Neural cell (in vitro differentiated cells): ENCODE results near the gene ATP1B1. TPM values are rescaled to one million over a fixed set of nuclear protein-coding genes. Genes with fewer than 3 reads are reported as not detected.

Experiments used
- H2AFZ ChIP-seq: fragments of 200-600, 300-800 bp; sonication (generic), shearing (Covaris generic); 2 replicates; pipeline ENCODE4 v1.6.0; 2014; ENCODE audit warnings: low read depth, mild to moderate bottlenecking, antibody characterized with exemption, low read length, moderate library complexity
- H3F3A ChIP-seq: fragments of 200-600 bp; shearing (Covaris generic); 2 replicates; pipeline ENCODE4 v1.6.1; 2016; ENCODE audit warnings: mild to moderate bottlenecking, moderate library complexity, mixed read lengths, antibody characterized with exemption, low read length; ENCODE audit not compliant: insufficient read depth, poor library complexity, severe bottlenecking
- H3K27ac ChIP-seq: fragments of 200-600, 300-800 bp; sonication (generic), shearing (Covaris generic); 2 replicates; pipeline ENCODE4 v1.5.1; 2014; ENCODE audit warnings: mild to moderate bottlenecking, low read length, moderate library complexity
- H3K27me3 ChIP-seq: fragments of 300-800, 200-600 bp; sonication (generic), shearing (Covaris generic); 2 replicates; pipeline ENCODE4 v1.6.0; 2014; ENCODE audit warnings: mild to moderate bottlenecking, low read depth, low read length, moderate library complexity; ENCODE audit not compliant: insufficient read depth
- H3K36me3 ChIP-seq: fragments of 300-800, 200-600 bp; sonication (generic), shearing (Covaris generic); 2 replicates; pipeline ENCODE4 v1.5.1; 2014; ENCODE audit warnings: mild to moderate bottlenecking, antibody characterized with exemption, low read length, moderate library complexity; ENCODE audit not compliant: insufficient read depth
- H3K4me2 ChIP-seq: fragments of 300-800, 200-600 bp; sonication (generic), shearing (Covaris generic); 2 replicates; pipeline ENCODE4 v1.6.0; 2014; ENCODE audit warnings: mild to moderate bottlenecking, low read length
- H3K4me3 ChIP-seq: fragments of 300-800, 200-600 bp; sonication (generic), shearing (Covaris generic); 2 replicates; pipeline ENCODE4 v1.5.1; 2014; ENCODE audit warnings: mild to moderate bottlenecking, low read length, moderate library complexity
- H3K79me2 ChIP-seq: fragments of 200-600 bp; shearing (Covaris generic); replicated peaks from 2 replicates; pipeline ENCODE4 v1.6.0; 2014; ENCODE audit warnings: mild to moderate bottlenecking, low read length, moderate library complexity; ENCODE audit not compliant: insufficient read depth
- H3K9ac ChIP-seq: fragments of 300-800, 200-600 bp; sonication (generic), shearing (Covaris generic); 2 replicates; pipeline ENCODE4 v1.6.1; 2016; ENCODE audit warnings: mild to moderate bottlenecking, low read length, mixed read lengths
- H3K9me2 ChIP-seq: fragments of 200-600 bp; shearing (Covaris generic); 2 replicates; pipeline ENCODE4 v1.6.1; 2016; ENCODE audit warnings: mild to moderate bottlenecking, low read length, mixed read lengths; ENCODE audit not compliant: insufficient read depth
- H3K9me3 ChIP-seq: fragments of 200-600, 300-800 bp; sonication (generic), shearing (Covaris generic); 2 replicates; pipeline ENCODE4 v1.6.1; 2016; ENCODE audit warnings: mild to moderate bottlenecking, mixed run types, low read length, moderate library complexity, mixed read lengths
- H4K20me1 ChIP-seq: fragments of 200-600 bp; shearing (Covaris generic); 2 replicates; pipeline ENCODE4 v1.6.1; 2016; ENCODE audit warnings: mild to moderate bottlenecking, mixed run types; ENCODE audit not compliant: insufficient read depth
- CTCF ChIP-seq: fragments of 450-650 bp; IDR thresholded peaks from 2 replicates; pipeline ENCODE4 v1.5.1; 2014; ENCODE audit warnings: antibody characterized with exemption, mild to moderate bottlenecking, moderate library complexity; ENCODE audit not compliant: poor library complexity, severe bottlenecking
- EP300 ChIP-seq: fragments of 450-650 bp; conservative IDR thresholded peaks from 2 replicates; pipeline ENCODE4 v1.6.1; 2014; ENCODE audit warnings: antibody characterized with exemption, mild to moderate bottlenecking, moderate library complexity; ENCODE audit not compliant: poor library complexity, severe bottlenecking
- EZH2 ChIP-seq: fragments of 200-600, 300-800 bp; shearing (Covaris generic), sonication (generic); IDR thresholded peaks from 2 replicates; pipeline ENCODE4 v1.6.1; 2014; ENCODE audit warnings: antibody characterized with exemption, low read length, borderline replicate concordance, mild to moderate bottlenecking; ENCODE audit not compliant: insufficient read depth, poor library complexity, severe bottlenecking
- MXI1 ChIP-seq: fragments of 450-650 bp; conservative IDR thresholded peaks from 2 replicates; pipeline ENCODE4 v1.6.1; 2014; ENCODE audit warnings: antibody characterized with exemption, mild to moderate bottlenecking; ENCODE audit not compliant: poor library complexity, severe bottlenecking
- POLR2AphosphoS5 ChIP-seq: IDR thresholded peaks from 2 replicates; pipeline ENCODE4 v1.6.1; 2012
- RAD21 ChIP-seq: fragments of 450-650 bp; conservative IDR thresholded peaks from 2 replicates; pipeline ENCODE4 v1.6.1; 2014; ENCODE audit warnings: antibody characterized with exemption, mild to moderate bottlenecking, moderate library complexity
- REST ChIP-seq: IDR thresholded peaks from 2 replicates; pipeline ENCODE4 v1.6.1; 2012; ENCODE audit warnings: borderline replicate concordance
- SMC3 ChIP-seq: fragments of 450-650 bp; conservative IDR thresholded peaks from 2 replicates; pipeline ENCODE4 v1.6.1; 2014; ENCODE audit warnings: antibody characterized with exemption, mild to moderate bottlenecking, moderate library complexity; ENCODE audit not compliant: poor library complexity
- TAF1 ChIP-seq: IDR thresholded peaks from 2 replicates; pipeline ENCODE4 v1.6.1; 2012; ENCODE audit warnings: low read depth
- polyA plus RNA-seq: library from polyadenylated mRNA; depleted of rRNA; stranded (reverse); fragments of >200 nt; gene quantifications from 2 replicates; pipeline ENCODE4 v1.2.3, GENCODE V29; 2014

ATP1B1 gene
- polyA plus RNA-seq, 1 donor from 2014 or later, result 114 TPM

GRCh38 chr1:169128562-169128961 is 22.1 kb downstream of the ATP1B1 start:
- no peaks in the 10 kb centered on the region for H3K9me3 ChIP-seq
- peaks cover 21% of the 10 kb centered on the region for H3K36me3 ChIP-seq
- no peaks in the 10 kb centered on the region for H4K20me1 ChIP-seq
- no peaks in the 10 kb centered on the region for H3K27me3 ChIP-seq
- H3F3A ChIP-seq, result no peaks in the 10 kb centered on the region
- no peaks in the 10 kb centered on the region for H3K79me2 ChIP-seq
- H3K9ac ChIP-seq, result no peak overlapping the region
- no peak overlapping the region for H3K4me2 ChIP-seq
- TF ChIP-seq EP300 (no peak), RAD21 (no peak), CTCF (no peak), POLR2AphosphoS5 (no peak), REST (no peak), SMC3 (no peak), TAF1 (no peak), MXI1 (no peak), EZH2 (no peak)
- H2AFZ ChIP-seq, result no peak overlapping the region
- no peak overlapping the region for H3K27ac ChIP-seq
- H3K4me3 ChIP-seq, result no peak overlapping the region
- no peaks in the 10 kb centered on the region for H3K9me2 ChIP-seq

- Histone ChIP-seq H3K9me3 (no peaks in the 10 kb centered on the region), H3K79me2 (no peaks in the 10 kb centered on the region), H3F3A (no peaks in the 10 kb centered on the region), H3K27me3 (no peaks in the 10 kb centered on the region), H3K36me3 (peaks cover 21% of the 10 kb centered on the region), H3K4me2 (no peak overlapping the region), H4K20me1 (no peaks in the 10 kb centered on the region), H2AFZ (no peak overlapping the region), H3K4me3 (no peak overlapping the region), H3K27ac (no peak overlapping the region), H3K9ac (no peak overlapping the region), H3K9me2 (no peaks in the 10 kb centered on the region)
- no peak for TF ChIP-seq EP300
- TF ChIP-seq REST, result no peak
- TF ChIP-seq SMC3, result no peak
- TF ChIP-seq EZH2, result no peak
- no peak for TF ChIP-seq TAF1
- TF ChIP-seq POLR2AphosphoS5, result no peak
- no peak for TF ChIP-seq RAD21
- TF ChIP-seq MXI1, result no peak
- no peak for TF ChIP-seq CTCF
Measured at GRCh38 chr1:169129109-169129784, 22.8 kb downstream of the ATP1B1 start.
